Measurements from ENCODE around the gene MAP3K4.

Gene MAP3K4

GRCh38 chr6:161008245-161008644 is 16.7 kb downstream of the MAP3K4 start:
- DNase-seq (ENCODE audit: low read depth) = no peak

GRCh38 chr6:161009991-161010390 is 18.4 kb downstream of the MAP3K4 start:
- no peak for DNase-seq (ENCODE audit: low read depth)

- DNase-seq (ENCODE audit: low read depth) = no peak
Observed at GRCh38 chr6:161010418-161010817, 18.8 kb downstream of the MAP3K4 start.

- DNase-seq (ENCODE audit: low read depth) = no peak
Observed at GRCh38 chr6:161011492-161012480, 20.2 kb downstream of the MAP3K4 start.

- no peak for DNase-seq (ENCODE audit: low read depth)
Observed at GRCh38 chr6:161013695-161014094, 22.1 kb downstream of the MAP3K4 start.

- no peak for DNase-seq (ENCODE audit: low read depth)
Observed at GRCh38 chr6:161017766-161018564, 26.4 kb downstream of the MAP3K4 start.

GRCh38 chr6:161019324-161019839 is 27.8 kb downstream of the MAP3K4 start:
- DNase-seq (ENCODE audit: low read depth) = no peak

- no peak for DNase-seq (ENCODE audit: low read depth)
Observed at GRCh38 chr6:161021543-161021942, 30.0 kb downstream of the MAP3K4 start.

- DNase-seq (ENCODE audit: low read depth) = no peak
Observed at GRCh38 chr6:161021998-161022743, 30.6 kb downstream of the MAP3K4 start.

GRCh38 chr6:161023316-161023715 is 31.7 kb downstream of the MAP3K4 start:
- DNase-seq (ENCODE audit: low read depth) = no peak

GRCh38 chr6:161024364-161024920 is 32.9 kb downstream of the MAP3K4 start:
- DNase-seq (ENCODE audit: low read depth) = no peak

GRCh38 chr6:161027385-161027784 is 35.8 kb downstream of the MAP3K4 start:
- DNase-seq (ENCODE audit: low read depth) = no peak

- no peak for DNase-seq (ENCODE audit: low read depth)
Observed at GRCh38 chr6:161029195-161029809, 37.7 kb downstream of the MAP3K4 start.

- no peak for DNase-seq (ENCODE audit: low read depth)
Observed at GRCh38 chr6:161031721-161032495, 40.3 kb downstream of the MAP3K4 start.

GRCh38 chr6:161033667-161034066 is 42.1 kb downstream of the MAP3K4 start:
- no peak for DNase-seq (ENCODE audit: low read depth)

- no peak for DNase-seq (ENCODE audit: low read depth)
Observed at GRCh38 chr6:161035182-161035980, 43.8 kb downstream of the MAP3K4 start.

- DNase-seq (ENCODE audit: low read depth) = no peak
Observed at GRCh38 chr6:161035981-161036263, 44.4 kb downstream of the MAP3K4 start.

- DNase-seq (ENCODE audit: low read depth) = no peak
Observed at GRCh38 chr6:161037873-161038228, 46.3 kb downstream of the MAP3K4 start.

- no peak for DNase-seq (ENCODE audit: low read depth)
Observed at GRCh38 chr6:161038229-161039031, 46.9 kb downstream of the MAP3K4 start.

Data from stimulated activated CD8-positive, alpha-beta memory T cell treated with anti-CD3 and anti-CD28 coated beads, Interleukin-15, amount 100 ng/mL, for 1 hour (primary cell).